ENCODE data around the gene ZNF451. TPM values are rescaled to one million over a fixed set of nuclear protein-coding genes. Genes with fewer than 3 reads are reported as not detected.

ZNF451 gene
- polyA plus RNA-seq, 2 of the 4 experiments (the other 2 are of a cell fraction): 8.9 to 23.0 TPM

DNA sequence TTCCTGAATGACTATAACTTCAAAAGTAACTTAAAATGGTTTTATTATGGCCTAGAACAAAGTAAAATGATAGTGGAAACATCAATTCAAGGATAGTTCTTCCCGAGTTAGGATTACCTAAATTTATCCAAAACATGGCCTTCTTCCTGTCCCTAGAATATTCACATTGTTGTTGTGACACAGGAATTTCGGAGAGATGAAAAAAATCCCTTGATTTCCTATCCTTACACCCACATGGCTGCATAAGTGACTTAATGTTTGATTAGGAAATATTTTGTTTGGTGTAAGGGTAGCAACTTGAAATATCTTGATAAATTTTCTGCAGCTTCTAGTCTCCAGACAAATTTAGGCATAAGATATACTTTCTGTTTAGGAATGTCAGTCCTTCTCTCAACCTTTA lies 27.8 kb downstream of the ZNF451 start:
- CTCF ChIA-PET: no interaction called here
- FAIRE-seq (peak; percentile 32), ATAC-seq (no peak), DNase-seq (ENCODE audit: low read depth in 1 of 2, low spot score in 1 of 2) (no peak)
- Histone ChIP-seq H3K4me1 (peaks cover 7% of the 10 kb centered on the region; the same call in 1 of the 3 replicates), H3K4me3 (no peak overlapping the region), H3K9me3 (no peaks in the 10 kb centered on the region; the same call in 2 of the 3 replicates), H3K4me2 (no peak overlapping the region), H3K27ac (no peak overlapping the region)
- WGBS (ENCODE audit: missing lambda C conversion rate): 80% methylated on average over 2 of the region's 2 CpGs
- POLR2A ChIA-PET: no interaction called here
- TF ChIP-seq EP300 (IDR thresholded peaks at IDR 0.05): no peak
- no peak for TF ChIP-seq KDM1A (IDR thresholded peaks at IDR 0.05; ENCODE audit: low read depth)
- no peak for TF ChIP-seq SMC3 (IDR thresholded peaks at IDR 0.05)
- TF ChIP-seq POLR2AphosphoS2 (conservative IDR thresholded peaks at IDR 0.05; ENCODE audit: low read length): no peak
- TF ChIP-seq, protein P1, sequence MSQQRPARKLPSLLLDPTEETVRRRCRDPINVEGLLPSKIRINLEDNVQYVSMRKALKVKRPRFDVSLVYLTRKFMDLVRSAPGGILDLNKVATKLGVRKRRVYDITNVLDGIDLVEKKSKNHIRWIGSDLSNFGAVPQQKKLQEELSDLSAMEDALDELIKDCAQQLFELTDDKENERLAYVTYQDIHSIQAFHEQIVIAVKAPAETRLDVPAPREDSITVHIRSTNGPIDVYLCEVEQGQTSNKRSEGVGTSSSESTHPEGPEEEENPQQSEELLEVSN (IDR thresholded peaks at IDR 0.05; ENCODE audit: borderline replicate concordance, low read depth): no peak

DNA sequence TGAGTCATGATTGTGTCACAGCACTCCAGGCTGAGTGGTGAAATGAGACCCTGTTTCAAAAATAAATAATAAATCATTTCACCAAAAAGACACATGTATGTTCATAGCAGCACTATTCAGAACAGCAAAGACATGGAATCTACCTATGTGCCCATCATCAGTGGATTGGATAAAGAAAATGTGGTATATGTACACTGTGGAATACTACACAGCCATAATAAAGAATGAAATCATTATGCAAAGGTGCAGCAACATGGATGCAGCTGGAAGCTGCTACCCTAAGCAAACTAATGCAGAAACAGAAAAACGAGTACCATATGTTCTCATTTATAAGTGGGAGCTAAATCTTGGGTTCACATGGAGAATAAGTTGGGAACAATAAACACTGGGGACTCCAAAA lies 33.1 kb downstream of the ZNF451 start:
- Histone ChIP-seq H3K27ac (no peak overlapping the region), H3K9me3 (no peaks in the 10 kb centered on the region; the same call in 2 of the 3 replicates), H3K4me3 (no peak overlapping the region), H3K4me2 (no peak overlapping the region), H3K4me1 (peaks cover 8% of the 10 kb centered on the region; the same call in 1 of the 3 replicates)
- 83% methylated on average over 1 of the region's 1 CpG for WGBS (ENCODE audit: missing lambda C conversion rate)
- FAIRE-seq: no peak
- DNase-seq (ENCODE audit: low read depth in 1 of 2, low spot score in 1 of 2): no peak
- TF ChIP-seq, protein P2, sequence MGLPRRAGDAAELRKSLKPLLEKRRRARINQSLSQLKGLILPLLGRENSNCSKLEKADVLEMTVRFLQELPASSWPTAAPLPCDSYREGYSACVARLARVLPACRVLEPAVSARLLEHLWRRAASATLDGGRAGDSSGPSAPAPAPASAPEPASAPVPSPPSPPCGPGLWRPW (IDR thresholded peaks at IDR 0.05): no peak
- ATAC-seq: no peak
- CTCF ChIA-PET: no interaction called here
- POLR2A ChIA-PET: no interaction called here

DNA sequence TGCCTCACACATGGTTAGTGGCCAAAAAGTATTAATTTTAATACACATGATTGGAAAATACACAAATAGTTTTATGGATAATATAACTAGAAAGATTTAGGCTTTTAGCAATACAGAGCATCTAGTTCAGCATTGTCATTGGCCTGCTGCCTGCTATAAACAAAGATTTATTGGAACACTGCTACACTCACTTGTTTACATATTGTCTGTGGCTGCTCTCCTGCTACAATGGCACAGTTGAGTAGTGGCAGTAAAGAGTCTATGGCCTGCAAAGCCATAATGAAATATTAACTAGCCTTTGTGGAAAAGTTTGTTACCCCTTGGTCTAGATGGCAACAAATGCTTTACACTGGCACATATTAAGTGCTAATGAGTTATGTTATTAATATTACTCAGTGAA lies 37.8 kb downstream of the ZNF451 start:
- DNase-seq (ENCODE audit: low read depth in 1 of 2, low spot score in 1 of 2) (peak in 1 of 2 experiments; percentile 3), ATAC-seq (no peak), FAIRE-seq (no peak)
- Histone ChIP-seq H3K4me3 (no peak overlapping the region), H3K27ac (no peak overlapping the region), H3K4me1 (peaks cover 8% of the 10 kb centered on the region; the same call in 1 of the 3 replicates), H3K4me2 (no peak overlapping the region), H3K9me3 (no peaks in the 10 kb centered on the region)
- TF ChIP-seq ZFP36 (IDR thresholded peaks at IDR 0.05; ENCODE audit: borderline replicate concordance, partially characterized antibody): no peak
- CTCF ChIA-PET: no interaction called here
- POLR2A ChIA-PET: no interaction called here

DNA sequence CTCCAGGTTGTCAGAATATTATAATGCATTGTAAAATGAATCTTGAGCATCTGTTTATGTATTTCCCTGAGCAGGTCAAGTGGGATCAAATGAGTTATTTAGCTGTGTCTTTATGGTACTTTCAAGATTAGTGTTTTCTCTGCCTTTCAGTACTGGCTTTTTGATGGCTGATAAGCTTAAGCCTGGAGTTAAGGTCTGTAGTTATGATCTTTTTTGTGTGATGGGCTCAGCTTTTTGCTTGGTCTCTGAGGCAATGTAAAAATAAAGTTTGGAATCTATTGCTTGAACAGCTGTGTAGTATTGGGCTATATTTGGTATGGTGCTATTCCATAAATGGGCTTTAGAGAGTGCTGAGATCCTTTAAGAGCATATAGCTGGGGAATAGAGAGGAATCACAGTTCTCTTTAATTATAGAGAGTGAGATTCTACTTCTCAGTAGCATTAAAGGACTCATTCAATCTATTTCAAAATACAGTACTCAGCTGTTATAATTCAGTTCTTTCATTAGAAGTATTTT lies 40.7 kb downstream of the ZNF451 start:
- ChIA-PET CTCF (interaction anchor here (1.0 kb wide), 1 partner anchor 185 kb away, joined by 3 read pairs; no protein-coding TSS in a partner anchor), POLR2A (no interaction called here)
- H3K4me2 ChIP-seq: no peak overlapping the region
- TF ChIP-seq, protein P3, sequence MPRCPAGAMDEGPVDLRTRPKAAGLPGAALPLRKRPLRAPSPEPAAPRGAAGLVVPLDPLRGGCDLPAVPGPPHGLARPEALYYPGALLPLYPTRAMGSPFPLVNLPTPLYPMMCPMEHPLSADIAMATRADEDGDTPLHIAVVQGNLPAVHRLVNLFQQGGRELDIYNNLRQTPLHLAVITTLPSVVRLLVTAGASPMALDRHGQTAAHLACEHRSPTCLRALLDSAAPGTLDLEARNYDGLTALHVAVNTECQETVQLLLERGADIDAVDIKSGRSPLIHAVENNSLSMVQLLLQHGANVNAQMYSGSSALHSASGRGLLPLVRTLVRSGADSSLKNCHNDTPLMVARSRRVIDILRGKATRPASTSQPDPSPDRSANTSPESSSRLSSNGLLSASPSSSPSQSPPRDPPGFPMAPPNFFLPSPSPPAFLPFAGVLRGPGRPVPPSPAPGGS (IDR thresholded peaks at IDR 0.05): no peak
- TF ChIP-seq HOXB13 (CRISPR knock-in tag; IDR thresholded peaks at IDR 0.05; ENCODE audit: low read depth) (no peak), HEYL (CRISPR knock-in tag; IDR thresholded peaks at IDR 0.05) (no peak), NPAS2 (CRISPR knock-in tag; IDR thresholded peaks at IDR 0.05; ENCODE audit: borderline replicate concordance) (no peak), ZNF302 (CRISPR knock-in tag; IDR thresholded peaks at IDR 0.05) (no peak), CEBPB (IDR thresholded peaks at IDR 0.05) (no peak), MYC (IDR thresholded peaks at IDR 0.05; ENCODE audit: borderline replicate concordance, low read length) (no peak), CHD2 (IDR thresholded peaks at IDR 0.05; ENCODE audit: low read length, partially characterized antibody) (no peak), SREBF2 (IDR thresholded peaks at IDR 0.05) (no peak), MAZ (IDR thresholded peaks at IDR 0.05; ENCODE audit: borderline replicate concordance, low read depth, low read length) (no peak), ZC3H11A (IDR thresholded peaks at IDR 0.05) (no peak), KDM1A (IDR thresholded peaks at IDR 0.05; ENCODE audit: low read depth) (no peak), PHF8 (IDR thresholded peaks at IDR 0.05; ENCODE audit: borderline replicate concordance, low read depth) (no peak), CHD4 (IDR thresholded peaks at IDR 0.05; ENCODE audit: borderline replicate concordance) (no peak)
- TF ChIP-seq, protein P4, sequence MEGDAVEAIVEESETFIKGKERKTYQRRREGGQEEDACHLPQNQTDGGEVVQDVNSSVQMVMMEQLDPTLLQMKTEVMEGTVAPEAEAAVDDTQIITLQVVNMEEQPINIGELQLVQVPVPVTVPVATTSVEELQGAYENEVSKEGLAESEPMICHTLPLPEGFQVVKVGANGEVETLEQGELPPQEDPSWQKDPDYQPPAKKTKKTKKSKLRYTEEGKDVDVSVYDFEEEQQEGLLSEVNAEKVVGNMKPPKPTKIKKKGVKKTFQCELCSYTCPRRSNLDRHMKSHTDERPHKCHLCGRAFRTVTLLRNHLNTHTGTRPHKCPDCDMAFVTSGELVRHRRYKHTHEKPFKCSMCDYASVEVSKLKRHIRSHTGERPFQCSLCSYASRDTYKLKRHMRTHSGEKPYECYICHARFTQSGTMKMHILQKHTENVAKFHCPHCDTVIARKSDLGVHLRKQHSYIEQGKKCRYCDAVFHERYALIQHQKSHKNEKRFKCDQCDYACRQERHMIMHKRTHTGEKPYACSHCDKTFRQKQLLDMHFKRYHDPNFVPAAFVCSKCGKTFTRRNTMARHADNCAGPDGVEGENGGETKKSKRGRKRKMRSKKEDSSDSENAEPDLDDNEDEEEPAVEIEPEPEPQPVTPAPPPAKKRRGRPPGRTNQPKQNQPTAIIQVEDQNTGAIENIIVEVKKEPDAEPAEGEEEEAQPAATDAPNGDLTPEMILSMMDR (IDR thresholded peaks at IDR 0.05): no peak
- TF ChIP-seq, protein P5, sequence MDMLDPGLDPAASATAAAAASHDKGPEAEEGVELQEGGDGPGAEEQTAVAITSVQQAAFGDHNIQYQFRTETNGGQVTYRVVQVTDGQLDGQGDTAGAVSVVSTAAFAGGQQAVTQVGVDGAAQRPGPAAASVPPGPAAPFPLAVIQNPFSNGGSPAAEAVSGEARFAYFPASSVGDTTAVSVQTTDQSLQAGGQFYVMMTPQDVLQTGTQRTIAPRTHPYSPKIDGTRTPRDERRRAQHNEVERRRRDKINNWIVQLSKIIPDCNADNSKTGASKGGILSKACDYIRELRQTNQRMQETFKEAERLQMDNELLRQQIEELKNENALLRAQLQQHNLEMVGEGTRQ (IDR thresholded peaks at IDR 0.05): no peak
- TF ChIP-seq, protein P2 (IDR thresholded peaks at IDR 0.05): no peak
- TF ChIP-seq, protein P6, sequence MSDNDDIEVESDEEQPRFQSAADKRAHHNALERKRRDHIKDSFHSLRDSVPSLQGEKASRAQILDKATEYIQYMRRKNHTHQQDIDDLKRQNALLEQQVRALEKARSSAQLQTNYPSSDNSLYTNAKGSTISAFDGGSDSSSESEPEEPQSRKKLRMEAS (IDR thresholded peaks at IDR 0.05): no peak
- H3K4me3 ChIP-seq: no peak overlapping the region
- no peak overlapping the region for H3K27ac ChIP-seq
- H3K9me3 ChIP-seq: no peaks in the 10 kb centered on the region
- peaks cover 8% of the 10 kb centered on the region; the same call in 1 of the 3 replicates for H3K4me1 ChIP-seq
- FAIRE-seq (no peak), ATAC-seq (no peak), DNase-seq (ENCODE audit: low read depth in 1 of 2, low spot score in 1 of 2) (no peak)
